Spleen (tissue), 11 donors: Measurements from ENCODE around the gene VSNL1. TPM values are rescaled to one million over a fixed set of nuclear protein-coding genes. Genes with fewer than 3 reads are reported as not detected.

ENCODE experiments used
- DNase-seq: peaks from one replicate; pipeline ENCODE4 v3.0.0-alpha.2; 2020
- H3K27ac ChIP-seq, 8 donors: fragments of 200-600 bp; sonication (generic) in 7 of 8; 1 replicate in 4 of 8; 2 replicates in 4 of 8; pipeline versions ENCODE4 v1.5.0 to v1.8.0; 2016 to 2021; ENCODE audit warnings: inconsistent platforms in 4 of 8, mild to moderate bottlenecking in 4 of 8, moderate library complexity in 1 of 8
- H3K27me3 ChIP-seq, 7 donors: fragments of 200-600 bp; sonication (generic) in 6 of 7; replicated peaks in 1 of 7; 1 replicate in 4 of 7; 2 replicates in 3 of 7; pipeline versions ENCODE4 v1.5.0 to v1.8.0; 2016 to 2021; ENCODE audit warnings: inconsistent platforms in 3 of 7, mild to moderate bottlenecking in 1 of 7
- H3K36me3 ChIP-seq, 6 donors: fragments of 200-600 bp; sonication (generic) in 5 of 6; 1 replicate in 4 of 6; 2 replicates in 2 of 6; pipeline versions ENCODE4 v1.5.0 to v1.8.0; 2016 to 2021; ENCODE audit warnings: inconsistent platforms in 2 of 6
- H3K4me1 ChIP-seq, 6 donors: fragments of 200-600 bp; sonication (generic) in 5 of 6; 1 replicate in 3 of 6; 2 replicates in 3 of 6; pipeline versions ENCODE4 v1.5.0 to v1.8.0; 2016 to 2021; ENCODE audit warnings: inconsistent platforms in 3 of 6
- H3K4me3 ChIP-seq, 8 donors: fragments of 200-600 bp; sonication (generic) in 7 of 8; 1 replicate in 4 of 8; 2 replicates in 4 of 8; pipeline versions ENCODE4 v1.5.0 to v1.8.0; 2016 to 2021; ENCODE audit warnings: inconsistent platforms in 4 of 8, mild to moderate bottlenecking in 4 of 8, moderate library complexity in 2 of 8
- H3K9me3 ChIP-seq, 8 donors: fragments of 200-600 bp; sonication (generic) in 7 of 8; 1 replicate in 4 of 8; 2 replicates in 4 of 8; pipeline versions ENCODE4 v1.5.0 to v1.8.0; 2016 to 2021; ENCODE audit warnings: inconsistent platforms in 4 of 8
- POLR2A ChIP-seq, 3 donors: fragments of 450-650 bp; IDR thresholded peaks; one replicate each; pipeline ENCODE4 v1.5.1; 2017; ENCODE audit warnings: antibody characterized with exemption in 3 of 3, mild to moderate bottlenecking in 1 of 3
- POLR2AphosphoS5 ChIP-seq, 3 donors: sonication (generic); formaldehyde crosslinking; IDR thresholded peaks; one replicate each; pipeline ENCODE4 v1.5.1; 2017; ENCODE audit warnings: antibody characterized with exemption in 3 of 3
- WGBS, 5 donors: extraction: QIAGEN DNeasy Blood & Tissue Kit in 3 of 5; methylation state at CpG; one replicate each; pipeline versions ENCODE4 v1.1.5 to v1.1.7; 2013 to 2018; 5-methylcytosine and 5-hydroxymethylcytosine counted together
- intact Hi-C: fragments of 100-400 bp; cut with DNase I; formaldehyde crosslinking; loops from one replicate; pipeline ENCODE4 v1.15.0; 2023; ENCODE audit warnings: low total_unique reads
- polyA plus RNA-seq, 3 donors: library from polyadenylated mRNA; stranded (reverse); fragments of 200-250 nt; gene quantifications; one replicate each; pipeline ENCODE4 v1.2.1, GENCODE V29; 2013
- total RNA-seq, 7 donors: library from RNA; depleted of rRNA in 3 of 7; stranded (reverse); fragments of >200 nt in 3 of 7; fragmentation: NEBNext Ultra II Directional in 4 of 7; extraction: Animal tissue kit (Norgen Biotek cat#: 25700) in 4 of 7; gene quantifications; one replicate each; pipeline versions ENCODE4 v1.1.0 to v1.2.1, GENCODE V29; 2016 to 2021
- TF ChIP-seq, protein P1 (sequence below), 11 experiments: fragments of 200-600 bp in 7 of 11; fragments of 450-650 bp in 4 of 11; sonication (generic) in 4 of 11; IDR thresholded peaks in 8 of 11; conservative IDR thresholded peaks in 3 of 11; 1 replicate in 7 of 11; 2 replicates in 4 of 11; pipeline versions ENCODE4 v1.4.0 to v1.8.0; 2016 to 2021; ENCODE audit warnings: antibody characterized with exemption in 11 of 11, inconsistent platforms in 4 of 11, mild to moderate bottlenecking in 1 of 11
- donor health status: healthy with polysubstance abuse.
- donor health status: DM: no; HTN: no; CAD: no; lungs with moderate emphysema.
- donor health status: DM: no; HTN: no; CAD: no.
- donor health status: Bipolar disorder and iron deficiency.
- donor health status: healthy.
- donor health status: DM: no; HTN: no; CAD: no.
- donor health status: DM: yes; HTN: yes; CAD: no.

Gene VSNL1
- total and polyA plus RNA-seq, 10 donors: 0.06 to 0.16 TPM; not detected in 8

DNA sequence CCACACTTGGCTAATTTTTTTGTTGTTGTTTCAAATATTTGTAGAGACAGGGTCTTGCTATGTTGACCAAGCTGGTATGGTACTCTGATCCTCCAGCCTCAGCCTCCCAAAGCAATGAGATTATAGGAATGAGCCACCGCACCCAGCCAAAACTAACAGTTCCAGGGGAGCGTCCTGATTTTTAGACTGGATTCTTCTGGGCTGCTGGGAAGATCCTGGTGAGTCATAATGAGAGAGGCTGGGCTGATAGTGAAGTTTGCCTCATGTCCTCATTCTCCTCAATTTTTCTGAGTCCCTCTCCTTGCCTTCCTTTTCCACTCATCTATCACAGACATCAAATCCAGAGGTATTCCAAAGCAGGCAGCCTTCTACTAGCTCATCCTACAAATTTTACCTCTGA lies 81.3 kb downstream of the VSNL1 start:
- Histone ChIP-seq H3K4me1 (no peaks in the 10 kb centered on the region), H3K27me3 (peaks cover 0 to 8% (median 0%) of the 10 kb centered on the region in 7 donors), H3K9me3 (no peaks in the 10 kb centered on the region), H3K27ac (no peak overlapping the region), H3K36me3 (no peaks in the 10 kb centered on the region), H3K4me3 (no peak overlapping the region)
- 90 to 94% (median 93%) methylated on average over 2 of the region's 2 CpGs for WGBS, 5 donors
- TF ChIP-seq POLR2AphosphoS5 (IDR thresholded peaks at IDR 0.05) (no peak), POLR2A (IDR thresholded peaks at IDR 0.05) (no peak)
- TF ChIP-seq, protein P1, sequence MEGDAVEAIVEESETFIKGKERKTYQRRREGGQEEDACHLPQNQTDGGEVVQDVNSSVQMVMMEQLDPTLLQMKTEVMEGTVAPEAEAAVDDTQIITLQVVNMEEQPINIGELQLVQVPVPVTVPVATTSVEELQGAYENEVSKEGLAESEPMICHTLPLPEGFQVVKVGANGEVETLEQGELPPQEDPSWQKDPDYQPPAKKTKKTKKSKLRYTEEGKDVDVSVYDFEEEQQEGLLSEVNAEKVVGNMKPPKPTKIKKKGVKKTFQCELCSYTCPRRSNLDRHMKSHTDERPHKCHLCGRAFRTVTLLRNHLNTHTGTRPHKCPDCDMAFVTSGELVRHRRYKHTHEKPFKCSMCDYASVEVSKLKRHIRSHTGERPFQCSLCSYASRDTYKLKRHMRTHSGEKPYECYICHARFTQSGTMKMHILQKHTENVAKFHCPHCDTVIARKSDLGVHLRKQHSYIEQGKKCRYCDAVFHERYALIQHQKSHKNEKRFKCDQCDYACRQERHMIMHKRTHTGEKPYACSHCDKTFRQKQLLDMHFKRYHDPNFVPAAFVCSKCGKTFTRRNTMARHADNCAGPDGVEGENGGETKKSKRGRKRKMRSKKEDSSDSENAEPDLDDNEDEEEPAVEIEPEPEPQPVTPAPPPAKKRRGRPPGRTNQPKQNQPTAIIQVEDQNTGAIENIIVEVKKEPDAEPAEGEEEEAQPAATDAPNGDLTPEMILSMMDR (IDR thresholded peaks at IDR 0.05 in 8 of 11, conservative IDR thresholded peaks at IDR 0.05 in 3 of 11): no peak
- DNase-seq: no peak
- intact Hi-C loops: no loop called here

DNA sequence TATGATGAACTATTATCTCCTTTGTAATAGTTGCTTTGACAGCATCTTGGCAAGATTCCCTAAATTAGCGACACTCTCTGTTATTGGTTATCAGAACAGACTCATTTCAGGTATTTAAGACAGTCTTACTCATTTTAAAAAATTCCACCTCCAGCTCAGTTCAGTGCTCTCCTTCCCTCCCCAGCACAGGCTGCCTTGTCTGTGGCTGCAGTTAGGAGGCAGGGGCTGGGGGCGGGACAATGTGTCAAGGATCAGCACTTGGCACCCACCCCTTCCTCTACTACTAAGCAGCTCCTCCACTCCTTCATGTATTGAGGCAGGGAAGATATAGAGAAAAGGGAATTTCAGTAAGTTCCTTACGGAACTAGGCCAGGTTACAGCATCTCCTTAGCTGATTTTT lies 85.0 kb downstream of the VSNL1 start:
- intact Hi-C loops: no loop called here
- DNase-seq: no peak
- no peaks in the 10 kb centered on the region for H3K4me1 ChIP-seq
- H3K4me3 ChIP-seq: no peak overlapping the region
- TF ChIP-seq, protein P1 (IDR thresholded peaks at IDR 0.05 in 8 of 11, conservative IDR thresholded peaks at IDR 0.05 in 3 of 11): no peak
- TF ChIP-seq POLR2A (IDR thresholded peaks at IDR 0.05): no peak
- TF ChIP-seq POLR2AphosphoS5 (IDR thresholded peaks at IDR 0.05): no peak
- H3K27me3 ChIP-seq: peaks cover 0 to 8% (median 0%) of the 10 kb centered on the region in 7 donors
- H3K9me3 ChIP-seq: peaks cover 0 to 12% (median 0%) of the 10 kb centered on the region in 8 donors
- whole genome bisulfite sequencing, 5 donors: 81 to 93% (median 92%) methylated on average over 3 of the region's 3 CpGs
- H3K36me3 ChIP-seq: no peaks in the 10 kb centered on the region
- no peak overlapping the region for H3K27ac ChIP-seq

DNA sequence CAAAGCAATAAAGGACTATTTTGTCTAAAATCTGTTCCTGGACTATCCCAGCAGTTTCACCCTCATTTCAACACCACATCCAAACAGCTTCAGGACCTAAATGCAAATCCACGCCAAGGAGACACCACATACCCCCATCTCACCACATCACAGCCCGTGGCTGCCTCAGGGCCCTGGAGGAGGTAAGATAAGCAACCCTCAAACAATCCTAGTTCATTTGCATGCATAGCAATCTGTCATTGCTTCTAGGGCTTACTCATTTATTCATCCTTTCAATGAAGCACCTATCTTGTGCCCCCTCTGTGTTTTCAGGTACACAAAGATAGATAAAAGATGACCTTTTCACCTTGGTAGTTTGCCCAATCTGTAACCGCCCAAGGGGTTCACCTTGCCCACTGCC lies 86.5 kb downstream of the VSNL1 start:
- peaks cover 0 to 12% (median 0%) of the 10 kb centered on the region in 8 donors for H3K9me3 ChIP-seq
- no peaks in the 10 kb centered on the region for H3K36me3 ChIP-seq
- H3K4me1 ChIP-seq: no peaks in the 10 kb centered on the region
- intact Hi-C loops: no loop called here
- no peak overlapping the region for H3K27ac ChIP-seq
- no peak overlapping the region for H3K4me3 ChIP-seq
- WGBS, 5 donors: 62 to 73% (median 70%) methylated on average over 3 of the region's 3 CpGs
- peaks cover 0 to 2% (median 0%) of the 10 kb centered on the region in 7 donors for H3K27me3 ChIP-seq
- no peak for TF ChIP-seq POLR2AphosphoS5 (IDR thresholded peaks at IDR 0.05)
- no peak for TF ChIP-seq POLR2A (IDR thresholded peaks at IDR 0.05)
- TF ChIP-seq, protein P1 (IDR thresholded peaks at IDR 0.05 in 8 of 11, conservative IDR thresholded peaks at IDR 0.05 in 3 of 11): no peak
- DNase-seq: no peak

DNA sequence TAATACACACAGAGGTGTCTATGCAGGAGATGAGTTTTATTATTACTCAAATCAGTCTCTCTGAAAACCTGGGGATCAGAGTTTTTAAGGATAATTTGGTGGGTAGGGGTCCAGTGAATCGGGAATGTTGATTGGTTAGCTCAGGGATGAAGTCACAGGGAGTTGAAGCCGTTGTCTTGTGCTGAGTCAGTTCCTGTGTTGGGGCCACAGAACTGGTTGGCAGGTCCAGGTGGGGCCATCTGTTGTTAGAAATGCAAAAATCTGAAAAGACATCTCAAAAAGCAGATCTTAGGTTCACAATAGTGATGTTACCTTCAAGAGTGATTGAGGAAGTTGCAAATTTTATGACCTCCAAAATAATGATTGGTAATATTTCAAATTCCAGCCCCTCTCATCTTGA lies 86.9 kb downstream of the VSNL1 start:
- no peak overlapping the region for H3K27ac ChIP-seq
- H3K27me3 ChIP-seq: no peaks in the 10 kb centered on the region
- no peak for TF ChIP-seq POLR2AphosphoS5 (IDR thresholded peaks at IDR 0.05)
- TF ChIP-seq, protein P1 (IDR thresholded peaks at IDR 0.05 in 8 of 11, conservative IDR thresholded peaks at IDR 0.05 in 3 of 11): no peak
- no peak for TF ChIP-seq POLR2A (IDR thresholded peaks at IDR 0.05)
- no peak overlapping the region for H3K4me3 ChIP-seq
- no peak for DNase-seq
- no peaks in the 10 kb centered on the region for H3K4me1 ChIP-seq
- intact Hi-C loops: no loop called here
- no peaks in the 10 kb centered on the region for H3K36me3 ChIP-seq
- 42 to 47% (median 43%) methylated on average over 2 of the region's 2 CpGs for WGBS, 5 donors
- H3K9me3 ChIP-seq: peaks cover 0 to 12% (median 0%) of the 10 kb centered on the region in 8 donors
